Adipocyte (in vitro differentiated cells): ENCODE measurements around the gene KCNN3.

ENCODE experiments used
- DNase-seq: peaks from one replicate; pipeline ENCODE4 v3.0.0-alpha.2; 2015; ENCODE audit warnings: low read depth
- H3K27me3 ChIP-seq: replicated peaks from 2 replicates; pipeline ENCODE4 v1.7.0; 2013; ENCODE audit warnings: mild to moderate bottlenecking, low read length, moderate library complexity; ENCODE audit not compliant: control insufficient read depth, insufficient read depth
- H3K36me3 ChIP-seq: 2 replicates; pipeline ENCODE4 v1.7.0; 2013; ENCODE audit warnings: low read length, mild to moderate bottlenecking, moderate library complexity; ENCODE audit not compliant: control insufficient read depth, insufficient read depth, severe bottlenecking
- H3K4me1 ChIP-seq: 2 replicates; pipeline ENCODE4 v1.7.0; 2013; ENCODE audit warnings: mild to moderate bottlenecking, low read length, moderate library complexity; ENCODE audit not compliant: control insufficient read depth, insufficient read depth
- H3K4me3 ChIP-seq: 2 replicates; pipeline ENCODE4 v1.7.0; 2013; ENCODE audit warnings: mild to moderate bottlenecking, low read length, moderate library complexity
- H3K9ac ChIP-seq: 2 replicates; pipeline ENCODE4 v1.7.0; 2013; ENCODE audit warnings: mild to moderate bottlenecking, low read length, moderate library complexity
- H3K9me3 ChIP-seq: 2 replicates; pipeline ENCODE4 v1.7.0; 2013; ENCODE audit warnings: mild to moderate bottlenecking, low read length, moderate library complexity; ENCODE audit not compliant: control insufficient read depth

Gene KCNN3

DNA sequence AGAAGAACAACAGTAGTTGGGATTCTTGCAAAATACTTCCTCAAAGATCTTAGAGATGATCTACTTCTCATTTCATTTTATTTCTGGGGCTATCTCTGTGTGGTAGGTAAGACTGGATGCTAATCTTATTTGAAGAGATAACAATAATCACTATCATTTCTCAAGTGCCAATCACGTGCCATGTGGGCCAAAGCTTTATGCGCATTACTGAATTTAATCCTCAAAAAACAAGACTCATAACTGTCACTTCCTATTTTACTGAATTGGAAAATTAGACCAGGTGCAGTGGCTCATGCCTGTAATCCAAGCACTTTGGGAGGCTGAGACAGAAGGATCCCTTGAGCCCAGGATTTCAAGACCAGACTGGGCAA, 121.7 kb downstream of the KCNN3 start:
- H3K36me3 ChIP-seq, result no peaks in the 10 kb centered on the region
- H3K27me3 ChIP-seq, result peaks cover 20% of the 10 kb centered on the region
- no peak overlapping the region for H3K9ac ChIP-seq
- no peak for DNase-seq
- H3K4me3 ChIP-seq, result no peak overlapping the region
- peaks cover 8% of the 10 kb centered on the region for H3K4me1 ChIP-seq
- H3K9me3 ChIP-seq, result no peaks in the 10 kb centered on the region

DNA sequence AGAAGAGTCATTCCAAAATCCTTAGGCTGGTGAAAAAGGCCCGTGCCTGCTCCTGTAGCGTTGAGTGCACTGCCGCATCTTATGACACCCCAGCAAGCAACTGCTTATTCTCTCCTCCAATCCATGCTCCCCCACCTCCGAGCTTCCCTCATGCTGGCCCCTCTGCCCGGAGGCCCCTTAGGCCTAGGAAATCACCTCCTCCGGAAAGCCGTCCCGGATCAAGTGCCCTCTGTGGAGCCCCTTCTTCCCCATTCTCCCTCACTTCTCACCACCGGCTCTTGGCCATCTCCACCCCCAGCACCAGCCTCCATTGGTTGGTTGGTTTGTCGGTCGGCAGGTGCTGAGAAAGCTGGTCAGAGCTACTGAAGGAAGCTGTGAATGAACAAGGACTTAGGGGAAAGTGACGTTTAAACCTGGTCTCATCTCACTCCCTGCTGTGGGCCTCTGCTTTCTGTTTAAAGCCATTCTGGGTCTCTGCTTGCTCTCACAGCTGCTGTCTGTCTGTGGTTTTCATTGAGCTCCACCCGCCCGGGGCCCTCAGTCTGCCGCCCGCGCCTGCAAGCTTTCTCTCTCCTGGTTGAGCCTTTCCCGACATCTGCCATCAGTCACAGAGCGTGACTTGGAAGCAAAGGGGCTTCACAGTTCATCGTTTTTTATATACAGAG, 122.2 kb downstream of the KCNN3 start:
- H3K27me3 ChIP-seq, result peaks cover 20% of the 10 kb centered on the region
- H3K9me3 ChIP-seq, result no peaks in the 10 kb centered on the region
- peaks cover 8% of the 10 kb centered on the region for H3K4me1 ChIP-seq
- DNase-seq, result peak; percentile 34
- no peak overlapping the region for H3K4me3 ChIP-seq
- H3K9ac ChIP-seq, result no peak overlapping the region
- no peaks in the 10 kb centered on the region for H3K36me3 ChIP-seq

DNA sequence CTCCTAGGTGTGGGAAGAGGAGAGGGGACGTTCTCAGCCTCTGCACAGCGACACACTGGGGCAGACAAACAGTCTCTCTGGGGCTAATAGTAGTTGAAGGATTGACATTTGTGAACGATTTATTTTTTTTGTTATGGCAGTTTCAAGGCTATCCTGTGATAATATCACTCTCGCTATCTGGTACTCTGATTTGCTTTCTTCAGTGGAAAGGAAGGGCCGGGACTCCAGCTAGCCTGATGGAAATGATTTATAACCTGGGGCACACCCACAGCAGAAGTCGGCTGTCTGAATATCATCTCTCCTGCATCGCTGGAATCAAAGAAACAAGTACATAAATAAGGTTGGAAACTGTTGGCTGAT, 122.7 kb downstream of the KCNN3 start:
- peaks cover 8% of the 10 kb centered on the region for H3K4me1 ChIP-seq
- no peak overlapping the region for H3K4me3 ChIP-seq
- H3K27me3 ChIP-seq, result peaks cover 20% of the 10 kb centered on the region
- no peaks in the 10 kb centered on the region for H3K9me3 ChIP-seq
- no peaks in the 10 kb centered on the region for H3K36me3 ChIP-seq
- no peak overlapping the region for H3K9ac ChIP-seq
- DNase-seq, result no peak

DNA sequence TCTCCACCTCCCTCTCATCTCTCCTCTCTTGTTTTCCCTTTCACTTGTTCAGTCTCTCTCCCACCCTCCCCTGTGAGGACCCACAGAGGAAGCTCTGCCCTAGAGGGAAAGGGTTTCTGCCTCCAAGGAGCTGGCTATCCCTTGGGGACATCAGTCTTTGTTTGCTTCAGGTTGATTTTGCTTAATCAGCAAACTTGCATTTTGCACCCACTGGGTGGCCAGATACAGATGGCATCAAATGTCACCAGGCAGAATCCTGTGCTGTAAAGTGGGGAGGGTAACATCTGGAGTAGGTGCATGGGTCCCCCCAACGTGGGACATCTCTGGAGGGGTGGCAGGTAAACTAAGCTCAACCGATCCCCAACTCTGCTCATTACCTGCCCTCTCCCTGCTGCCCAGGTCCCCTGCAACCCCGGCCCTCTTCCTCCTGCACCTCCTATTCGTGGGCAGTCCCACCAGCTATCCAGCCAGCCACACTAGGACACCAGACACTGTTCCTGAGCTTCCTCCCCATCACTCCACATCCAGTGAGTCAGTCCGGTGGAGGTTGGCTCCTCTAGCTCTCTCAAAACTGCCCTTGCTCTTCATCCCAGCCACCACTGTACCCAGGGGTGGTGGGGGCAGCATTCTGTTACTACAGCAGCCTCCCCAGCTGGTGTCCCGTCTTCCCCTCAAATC, 123.3 kb downstream of the KCNN3 start:
- DNase-seq, result no peak
- H3K36me3 ChIP-seq, result no peaks in the 10 kb centered on the region
- no peak overlapping the region for H3K4me3 ChIP-seq
- H3K4me1 ChIP-seq, result peaks cover 14% of the 10 kb centered on the region
- H3K9me3 ChIP-seq, result no peaks in the 10 kb centered on the region
- H3K9ac ChIP-seq, result no peak overlapping the region
- H3K27me3 ChIP-seq, result peaks cover 20% of the 10 kb centered on the region

DNA sequence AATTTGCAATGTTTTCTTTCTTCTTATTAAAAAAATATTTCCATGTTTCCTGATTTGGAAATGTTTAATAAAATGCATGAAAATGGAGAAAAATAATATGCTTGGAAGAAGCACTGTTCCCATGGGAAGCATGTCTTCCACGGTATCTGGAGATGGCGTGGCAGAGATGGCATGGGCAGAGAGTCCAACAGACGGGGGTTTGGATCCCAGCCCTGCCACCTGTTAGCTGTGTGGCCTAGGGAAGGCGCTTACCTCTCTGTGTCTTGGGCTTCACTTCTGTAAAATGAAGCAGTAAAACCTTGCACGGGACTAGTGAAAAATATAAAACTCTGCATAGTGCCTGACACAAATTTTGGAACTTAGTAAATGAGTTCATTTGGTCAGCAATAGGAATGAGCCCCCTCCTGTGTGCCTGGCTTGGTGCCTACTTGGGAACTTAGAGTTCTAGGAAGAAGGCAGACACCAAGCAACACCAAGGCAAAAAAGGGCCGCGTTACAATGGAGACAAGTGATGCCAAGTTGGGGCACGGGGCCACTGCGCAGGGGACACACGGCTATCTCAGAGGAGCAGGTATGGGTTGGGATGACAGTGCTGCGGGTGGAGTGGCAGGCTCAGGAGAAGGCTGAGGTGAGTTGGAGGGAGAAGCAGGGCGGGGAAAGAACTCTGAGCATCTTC, 124.2 kb downstream of the KCNN3 start:
- Histone ChIP-seq H3K9ac (no peak overlapping the region), H3K36me3 (no peaks in the 10 kb centered on the region), H3K4me3 (no peak overlapping the region), H3K27me3 (peaks cover 20% of the 10 kb centered on the region), H3K9me3 (no peaks in the 10 kb centered on the region), H3K4me1 (peaks cover 19% of the 10 kb centered on the region)
- DNase-seq, result no peak

DNA sequence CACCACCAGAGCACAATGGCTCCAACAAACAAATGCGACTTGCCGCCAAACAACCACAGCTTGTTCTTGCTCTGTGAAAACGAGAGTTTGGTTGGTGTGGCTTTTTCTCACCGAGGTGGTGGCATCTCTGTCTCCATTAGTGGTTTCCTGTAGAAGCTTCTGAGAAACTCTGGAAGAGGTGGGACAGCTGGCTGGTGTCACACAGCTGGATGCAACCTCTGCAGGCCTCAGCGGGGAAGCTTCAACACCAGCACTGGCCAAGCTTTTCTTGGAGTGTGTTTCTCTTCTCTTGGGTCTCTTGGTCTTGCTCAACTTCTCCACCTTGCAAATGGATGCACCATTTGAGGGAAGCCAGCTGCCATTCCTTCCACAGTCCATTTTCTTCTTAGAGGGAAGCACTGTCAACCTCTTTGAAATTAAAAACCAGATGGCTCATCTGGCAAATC, 124.8 kb downstream of the KCNN3 start:
- H3K4me1 ChIP-seq, result peaks cover 19% of the 10 kb centered on the region
- H3K9ac ChIP-seq, result no peak overlapping the region
- H3K4me3 ChIP-seq, result no peak overlapping the region
- peaks cover 20% of the 10 kb centered on the region for H3K27me3 ChIP-seq
- no peaks in the 10 kb centered on the region for H3K9me3 ChIP-seq
- no peak for DNase-seq
- H3K36me3 ChIP-seq, result no peaks in the 10 kb centered on the region

DNA sequence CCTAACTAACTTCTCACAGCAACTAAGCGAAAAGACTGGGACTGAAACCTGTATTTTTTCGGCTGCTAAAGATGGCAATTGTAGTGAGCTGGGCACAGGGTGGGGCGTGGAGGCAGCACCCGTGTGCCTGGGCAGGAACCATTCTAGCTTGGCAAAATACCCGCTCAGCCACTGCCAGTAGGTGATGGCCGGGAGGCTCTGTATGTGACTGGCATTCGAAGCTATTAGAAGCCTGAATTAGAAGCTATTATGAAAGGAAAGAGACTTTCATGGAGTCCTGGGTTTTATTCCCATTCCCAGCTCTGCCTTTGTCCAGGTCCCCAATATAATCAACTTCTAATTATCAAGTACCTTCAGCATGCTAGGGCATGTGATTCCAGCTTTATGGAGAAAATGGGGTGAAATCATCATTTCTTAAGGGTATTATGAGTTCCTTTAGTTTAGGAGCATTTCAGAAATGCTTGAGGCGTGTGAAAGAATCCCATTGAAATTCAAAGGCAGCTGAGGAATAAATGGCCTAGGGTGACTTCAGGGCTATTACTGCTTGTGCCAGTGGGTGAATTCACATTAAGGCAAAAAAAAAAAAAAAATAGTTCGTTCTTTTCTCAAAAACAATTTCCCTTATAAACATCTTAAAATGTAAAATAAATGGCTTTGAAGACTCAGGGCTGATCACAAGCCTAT, 125.6 kb downstream of the KCNN3 start:
- Histone ChIP-seq H3K4me3 (no peak overlapping the region), H3K27me3 (peaks cover 20% of the 10 kb centered on the region), H3K4me1 (peaks cover 16% of the 10 kb centered on the region), H3K9ac (no peak overlapping the region), H3K36me3 (no peaks in the 10 kb centered on the region), H3K9me3 (no peaks in the 10 kb centered on the region)
- no peak for DNase-seq

DNA sequence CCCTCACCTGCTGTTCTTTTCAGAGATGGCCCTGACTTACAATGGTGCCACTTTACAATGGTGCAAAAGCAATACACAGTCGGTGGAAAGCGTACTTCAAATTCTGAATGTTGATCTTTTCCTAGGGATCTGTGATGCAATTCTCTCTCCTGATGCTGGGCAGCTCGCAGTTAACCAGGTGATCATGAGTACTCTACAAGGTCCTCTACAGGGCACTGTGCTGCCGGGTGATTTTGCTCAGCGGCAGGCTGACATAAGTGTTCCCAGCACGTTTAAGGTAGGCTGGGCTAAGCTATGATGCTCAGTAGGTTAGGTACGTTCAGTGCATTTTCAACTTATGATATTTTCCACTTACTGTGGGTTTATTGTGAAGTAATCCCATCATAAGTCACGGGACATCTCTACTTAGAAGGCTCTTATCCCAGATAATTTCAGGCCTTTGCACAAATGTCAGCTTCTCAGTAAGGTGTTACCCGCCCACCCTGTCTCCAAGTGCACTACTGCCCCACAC, 126.5 kb downstream of the KCNN3 start:
- no peak for DNase-seq
- H3K4me3 ChIP-seq, result no peak overlapping the region
- no peaks in the 10 kb centered on the region for H3K36me3 ChIP-seq
- no peak overlapping the region for H3K9ac ChIP-seq
- peaks cover 11% of the 10 kb centered on the region for H3K4me1 ChIP-seq
- no peaks in the 10 kb centered on the region for H3K9me3 ChIP-seq
- H3K27me3 ChIP-seq, result peaks cover 20% of the 10 kb centered on the region

DNA sequence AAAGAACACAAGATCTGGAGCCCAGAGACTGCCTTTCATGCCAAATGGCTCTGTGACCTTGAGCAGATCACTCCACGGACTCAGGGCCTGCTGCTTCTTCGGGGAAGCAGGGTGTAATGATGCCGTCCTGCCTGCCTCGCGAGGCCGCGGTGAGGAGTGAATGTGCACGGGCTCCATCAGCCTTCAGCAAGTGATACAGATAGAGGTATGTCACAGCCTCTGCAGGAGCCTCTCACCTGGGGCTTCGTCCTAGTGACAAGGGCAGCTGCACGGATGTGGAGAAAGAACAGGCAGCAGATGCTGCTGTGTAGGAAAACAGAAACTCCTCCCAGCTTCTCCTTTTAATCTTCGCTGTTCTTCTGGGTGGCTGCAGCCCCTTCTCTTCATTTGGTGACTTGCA, 127.5 kb downstream of the KCNN3 start:
- Histone ChIP-seq H3K9me3 (no peaks in the 10 kb centered on the region), H3K9ac (no peak overlapping the region), H3K4me1 (peaks cover 13% of the 10 kb centered on the region), H3K36me3 (no peaks in the 10 kb centered on the region), H3K27me3 (peaks cover 10% of the 10 kb centered on the region), H3K4me3 (no peak overlapping the region)
- DNase-seq, result no peak

DNA sequence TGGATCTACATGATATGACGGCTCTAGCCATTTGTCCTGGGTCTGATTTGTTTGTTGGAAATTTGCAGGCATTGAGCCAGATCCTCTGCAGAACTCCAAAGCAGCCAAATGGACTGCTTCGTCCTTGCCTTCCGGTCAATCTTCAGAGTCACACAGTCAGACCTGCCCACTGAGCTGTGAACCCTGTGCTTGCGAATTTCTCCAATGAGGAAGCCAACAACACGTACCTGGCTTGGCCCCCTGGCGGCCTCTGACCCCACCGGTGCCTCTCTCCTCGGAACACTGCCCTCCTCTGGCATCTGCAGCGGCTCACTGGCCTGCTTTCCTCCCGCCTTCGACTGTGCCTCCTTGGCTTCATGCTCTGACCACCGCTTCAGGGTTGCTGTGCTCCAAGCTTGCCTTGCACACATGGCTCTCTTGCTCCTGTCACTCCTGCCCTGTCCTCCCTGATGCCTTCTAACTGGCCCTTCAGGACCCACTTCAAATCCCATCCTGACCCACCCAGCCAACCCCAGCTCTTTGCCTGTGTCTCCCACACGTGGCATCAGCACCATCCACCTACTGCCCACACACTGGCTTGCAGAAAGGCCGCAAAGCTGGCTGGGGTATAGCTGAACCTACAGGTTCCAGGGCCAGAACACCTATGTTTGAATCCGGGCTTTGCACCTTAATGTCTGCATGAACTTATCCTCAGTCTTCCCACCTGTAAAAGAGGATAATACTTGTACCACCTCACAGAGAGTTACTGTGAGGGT, 128.2 kb downstream of the KCNN3 start:
- H3K27me3 ChIP-seq, result peaks cover 5% of the 10 kb centered on the region
- H3K9me3 ChIP-seq, result no peaks in the 10 kb centered on the region
- H3K4me3 ChIP-seq, result no peak overlapping the region
- peaks cover 19% of the 10 kb centered on the region for H3K4me1 ChIP-seq
- no peak for DNase-seq
- no peak overlapping the region for H3K9ac ChIP-seq
- no peaks in the 10 kb centered on the region for H3K36me3 ChIP-seq
